Measurements from ENCODE around the gene USP38.

- TF ChIP-seq CTCF (IDR thresholded peaks at IDR 0.05 in 4 of 5, conservative IDR thresholded peaks at IDR 0.05 in 1 of 5) = no peak
- no peak for TF ChIP-seq POLR2A (IDR thresholded peaks at IDR 0.05)
Observed at GRCh38 chr4:143234153-143234552, 49.4 kb downstream of the USP38 start.

Measured in gastrocnemius medialis (tissue), 4 donors.